ENCODE results near the gene IL1R2.

- TF ChIP-seq CTCF (optimal IDR thresholded peaks at IDR 0.05 in 1 of 3, IDR thresholded peaks at IDR 0.05 in 1 of 3, conservative IDR thresholded peaks at IDR 0.05 in 1 of 3; ENCODE audit: extremely low read depth in 1 of 3, insufficient read depth in 2 of 3, low read length in 3 of 3) (no peak), EZH2 (IDR thresholded peaks at IDR 0.05; ENCODE audit: low read length) (no peak)
Measured at GRCh38 chr2:101960819-101961337, 30.9 kb upstream of the IL1R2 start.

Measured in keratinocyte (primary cell).